ENCODE data around the gene TMEM223.

TMEM223 gene

DNA sequence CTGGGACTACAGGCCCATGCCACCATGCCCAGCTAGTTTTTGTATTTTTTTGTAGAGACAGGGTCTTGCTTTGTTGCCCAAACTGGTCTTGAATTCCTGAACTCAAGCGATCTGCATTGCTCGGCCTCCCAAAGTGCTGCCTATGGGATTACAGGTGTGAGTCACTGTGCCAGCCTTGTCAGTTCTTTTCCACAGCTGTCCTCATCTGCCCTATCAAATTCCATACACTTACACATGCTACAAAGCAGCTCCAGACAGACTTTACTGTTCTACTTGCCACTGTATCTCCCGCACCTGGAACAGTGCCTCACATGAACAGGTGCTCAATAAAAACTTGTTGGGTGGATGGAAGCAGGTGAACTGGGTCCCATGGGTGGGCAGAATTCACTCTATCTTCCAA, 31.9 kb upstream of the TMEM223 start:
- Histone ChIP-seq H3K79me2 (ENCODE audit: low read length) (peaks cover 8% of the 10 kb centered on the region), H3K4me1 (ENCODE audit: low read length) (no peaks in the 10 kb centered on the region), H3K9me3 (ENCODE audit: insufficient read depth, low read length) (no peaks in the 10 kb centered on the region), H3K4me3 (ENCODE audit: low read length) (no peak overlapping the region), H3K9ac (ENCODE audit: low read length) (no peak overlapping the region), H3K36me3 (replicated peaks; ENCODE audit: low read depth, low read length) (peaks cover 47% of the 10 kb centered on the region), H3K4me2 (ENCODE audit: low read length) (no peak overlapping the region), H3K27ac (ENCODE audit: low read length) (no peak overlapping the region), H3K27me3 (ENCODE audit: low read depth, low read length) (no peaks in the 10 kb centered on the region), H2AFZ (ENCODE audit: low read depth, low read length) (no peak overlapping the region), H4K20me1 (ENCODE audit: insufficient read depth, low read length) (no peaks in the 10 kb centered on the region)
- no peak for TF ChIP-seq EZH2phosphoT487 (IDR thresholded peaks at IDR 0.05; ENCODE audit: low read depth)
- TF ChIP-seq, protein P1, sequence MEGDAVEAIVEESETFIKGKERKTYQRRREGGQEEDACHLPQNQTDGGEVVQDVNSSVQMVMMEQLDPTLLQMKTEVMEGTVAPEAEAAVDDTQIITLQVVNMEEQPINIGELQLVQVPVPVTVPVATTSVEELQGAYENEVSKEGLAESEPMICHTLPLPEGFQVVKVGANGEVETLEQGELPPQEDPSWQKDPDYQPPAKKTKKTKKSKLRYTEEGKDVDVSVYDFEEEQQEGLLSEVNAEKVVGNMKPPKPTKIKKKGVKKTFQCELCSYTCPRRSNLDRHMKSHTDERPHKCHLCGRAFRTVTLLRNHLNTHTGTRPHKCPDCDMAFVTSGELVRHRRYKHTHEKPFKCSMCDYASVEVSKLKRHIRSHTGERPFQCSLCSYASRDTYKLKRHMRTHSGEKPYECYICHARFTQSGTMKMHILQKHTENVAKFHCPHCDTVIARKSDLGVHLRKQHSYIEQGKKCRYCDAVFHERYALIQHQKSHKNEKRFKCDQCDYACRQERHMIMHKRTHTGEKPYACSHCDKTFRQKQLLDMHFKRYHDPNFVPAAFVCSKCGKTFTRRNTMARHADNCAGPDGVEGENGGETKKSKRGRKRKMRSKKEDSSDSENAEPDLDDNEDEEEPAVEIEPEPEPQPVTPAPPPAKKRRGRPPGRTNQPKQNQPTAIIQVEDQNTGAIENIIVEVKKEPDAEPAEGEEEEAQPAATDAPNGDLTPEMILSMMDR (IDR thresholded peaks at IDR 0.05; ENCODE audit: low read depth, low read length), result no peak

DNA sequence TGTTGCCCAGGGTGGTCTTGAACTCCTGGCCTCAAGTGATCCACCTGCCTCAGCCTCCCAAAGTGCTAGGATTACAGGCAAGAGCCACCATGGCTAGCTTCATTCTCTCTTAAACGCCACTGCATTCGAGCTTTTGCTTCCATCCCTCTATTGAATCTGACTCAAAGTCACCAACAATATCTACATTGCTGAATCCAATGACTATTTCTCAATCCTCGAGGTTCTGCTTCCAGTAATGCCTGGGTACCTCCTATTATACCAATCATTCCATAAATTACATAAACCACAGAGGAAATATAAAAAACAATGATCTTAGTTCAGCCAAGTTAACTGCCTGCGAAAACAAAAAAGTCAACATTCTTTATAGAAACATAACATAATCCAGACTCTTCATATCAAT, 25.3 kb upstream of the TMEM223 start:
- H4K20me1 ChIP-seq (ENCODE audit: insufficient read depth, low read length), result no peaks in the 10 kb centered on the region
- H3K4me3 ChIP-seq (ENCODE audit: low read length), result no peak overlapping the region
- H3K9me3 ChIP-seq (ENCODE audit: insufficient read depth, low read length), result no peaks in the 10 kb centered on the region
- no peaks in the 10 kb centered on the region for H3K27me3 ChIP-seq (ENCODE audit: low read depth, low read length)
- TF ChIP-seq, protein P1 (IDR thresholded peaks at IDR 0.05; ENCODE audit: low read depth, low read length), result no peak
- TF ChIP-seq EZH2phosphoT487 (IDR thresholded peaks at IDR 0.05; ENCODE audit: low read depth), result no peak
- no peaks in the 10 kb centered on the region for H3K4me1 ChIP-seq (ENCODE audit: low read length)
- H2AFZ ChIP-seq (ENCODE audit: low read depth, low read length), result no peak overlapping the region
- no peaks in the 10 kb centered on the region for H3K79me2 ChIP-seq (ENCODE audit: low read length)
- peaks cover 15% of the 10 kb centered on the region for H3K36me3 ChIP-seq (replicated peaks; ENCODE audit: low read depth, low read length)
- H3K9ac ChIP-seq (ENCODE audit: low read length), result no peak overlapping the region
- H3K4me2 ChIP-seq (ENCODE audit: low read length), result no peak overlapping the region
- no peak overlapping the region for H3K27ac ChIP-seq (ENCODE audit: low read length)

DNA sequence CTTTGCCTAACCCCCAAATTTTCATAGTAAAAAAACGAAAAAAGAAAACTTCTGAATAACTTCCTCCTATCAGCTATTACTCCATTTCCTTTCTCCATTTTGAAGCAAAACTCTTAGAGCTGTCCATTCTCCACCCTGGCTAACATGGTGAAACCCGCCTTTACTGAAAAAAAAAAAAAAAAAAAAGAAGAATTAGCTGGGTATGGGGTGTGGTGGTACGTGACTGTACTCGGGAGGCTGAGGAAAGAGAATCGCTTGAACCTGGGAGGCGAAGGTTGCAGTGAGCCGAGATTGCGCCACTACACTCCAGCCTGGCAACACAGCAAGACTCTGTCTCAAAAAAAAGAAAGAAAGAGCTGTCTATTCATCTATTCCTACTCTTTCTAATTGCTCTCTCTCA, 24.8 kb upstream of the TMEM223 start:
- Histone ChIP-seq H3K27ac (ENCODE audit: low read length) (no peak overlapping the region), H3K4me3 (ENCODE audit: low read length) (no peak overlapping the region), H2AFZ (ENCODE audit: low read depth, low read length) (no peak overlapping the region), H3K36me3 (replicated peaks; ENCODE audit: low read depth, low read length) (peaks cover 15% of the 10 kb centered on the region), H3K4me1 (ENCODE audit: low read length) (no peaks in the 10 kb centered on the region), H4K20me1 (ENCODE audit: insufficient read depth, low read length) (no peaks in the 10 kb centered on the region), H3K9me3 (ENCODE audit: insufficient read depth, low read length) (no peaks in the 10 kb centered on the region), H3K27me3 (ENCODE audit: low read depth, low read length) (no peaks in the 10 kb centered on the region), H3K9ac (ENCODE audit: low read length) (no peak overlapping the region), H3K79me2 (ENCODE audit: low read length) (no peaks in the 10 kb centered on the region), H3K4me2 (ENCODE audit: low read length) (no peak overlapping the region)
- TF ChIP-seq, protein P1 (IDR thresholded peaks at IDR 0.05; ENCODE audit: low read depth, low read length), result no peak
- TF ChIP-seq EZH2phosphoT487 (IDR thresholded peaks at IDR 0.05; ENCODE audit: low read depth), result no peak

DNA sequence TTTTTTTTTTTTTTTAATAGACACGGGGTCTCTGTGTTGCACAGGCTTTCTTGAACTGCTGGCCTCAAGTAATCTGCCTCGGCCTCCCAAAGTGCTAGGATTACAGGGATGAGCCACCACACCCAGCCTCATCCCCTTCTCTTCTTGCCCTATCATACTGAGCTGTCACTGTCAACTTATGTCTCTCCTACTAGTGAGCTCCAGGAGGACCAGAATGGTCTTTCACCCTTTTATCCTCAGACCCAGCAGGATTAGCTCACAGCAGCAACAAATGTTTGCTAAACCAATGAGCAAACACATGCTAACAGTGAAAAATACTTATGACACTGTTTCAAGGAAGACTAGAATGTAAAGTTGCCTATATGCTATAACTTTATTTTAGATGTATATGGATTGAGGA, 19.9 kb upstream of the TMEM223 start:
- Histone ChIP-seq H3K4me2 (ENCODE audit: low read length) (no peak overlapping the region), H3K9ac (ENCODE audit: low read length) (no peak overlapping the region), H3K79me2 (ENCODE audit: low read length) (no peaks in the 10 kb centered on the region), H3K27me3 (ENCODE audit: low read depth, low read length) (no peaks in the 10 kb centered on the region), H3K36me3 (replicated peaks; ENCODE audit: low read depth, low read length) (peaks cover 11% of the 10 kb centered on the region), H3K4me3 (ENCODE audit: low read length) (no peak overlapping the region), H3K27ac (ENCODE audit: low read length) (no peak overlapping the region), H3K4me1 (ENCODE audit: low read length) (peaks cover 8% of the 10 kb centered on the region), H3K9me3 (ENCODE audit: insufficient read depth, low read length) (no peaks in the 10 kb centered on the region), H4K20me1 (ENCODE audit: insufficient read depth, low read length) (no peaks in the 10 kb centered on the region), H2AFZ (ENCODE audit: low read depth, low read length) (no peak overlapping the region)
- no peak for TF ChIP-seq EZH2phosphoT487 (IDR thresholded peaks at IDR 0.05; ENCODE audit: low read depth)
- TF ChIP-seq, protein P1 (IDR thresholded peaks at IDR 0.05; ENCODE audit: low read depth, low read length), result no peak
